Stimulated activated CD4-positive, alpha-beta T cell treated with anti-CD3 and anti-CD28 coated beads, TNF-alpha, amount 100 ng/mL, for 48 hours (primary cell): Measurements from ENCODE around the gene ASF1B.

Experiments used
- DNase-seq, 3 donors: peaks; one replicate each; pipeline ENCODE4 v3.0.0-alpha.2; 2020; ENCODE audit warnings: low read depth in 3 of 3

ASF1B gene

DNA sequence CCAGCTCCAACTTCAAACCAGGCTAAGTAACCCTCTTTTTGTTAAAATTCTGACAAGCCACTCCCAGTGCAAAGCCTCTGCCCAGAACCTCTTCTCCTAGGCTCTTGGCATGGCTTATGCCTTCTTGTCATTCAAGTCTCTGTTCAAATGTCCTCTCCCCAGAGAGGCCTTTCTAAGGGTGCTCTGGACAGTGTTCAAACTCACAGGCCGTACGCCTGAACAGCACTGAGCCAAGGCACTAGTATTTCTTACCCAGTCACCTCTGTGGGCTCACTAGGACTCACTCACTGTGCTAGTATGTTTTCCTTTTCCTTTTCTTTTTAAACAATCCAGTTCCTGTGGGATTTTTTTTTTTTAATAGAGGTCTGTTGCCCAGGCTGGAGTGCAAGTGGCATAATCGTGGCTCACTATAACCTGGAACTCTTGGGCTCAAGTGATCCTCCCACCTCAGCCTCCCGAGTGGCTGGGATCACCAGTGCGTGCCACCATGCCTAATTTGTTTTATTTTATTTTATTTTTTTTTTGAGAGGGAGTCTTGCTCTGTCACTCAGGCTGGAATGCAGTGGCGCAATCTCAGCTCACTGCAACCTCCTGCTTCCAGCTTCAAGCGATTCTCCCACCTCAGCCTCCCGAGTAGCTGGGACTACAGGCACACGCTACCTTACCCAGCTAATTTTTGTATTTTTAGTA lies 2.3 kb upstream of the ASF1B start:
- DNase-seq = no peak

DNA sequence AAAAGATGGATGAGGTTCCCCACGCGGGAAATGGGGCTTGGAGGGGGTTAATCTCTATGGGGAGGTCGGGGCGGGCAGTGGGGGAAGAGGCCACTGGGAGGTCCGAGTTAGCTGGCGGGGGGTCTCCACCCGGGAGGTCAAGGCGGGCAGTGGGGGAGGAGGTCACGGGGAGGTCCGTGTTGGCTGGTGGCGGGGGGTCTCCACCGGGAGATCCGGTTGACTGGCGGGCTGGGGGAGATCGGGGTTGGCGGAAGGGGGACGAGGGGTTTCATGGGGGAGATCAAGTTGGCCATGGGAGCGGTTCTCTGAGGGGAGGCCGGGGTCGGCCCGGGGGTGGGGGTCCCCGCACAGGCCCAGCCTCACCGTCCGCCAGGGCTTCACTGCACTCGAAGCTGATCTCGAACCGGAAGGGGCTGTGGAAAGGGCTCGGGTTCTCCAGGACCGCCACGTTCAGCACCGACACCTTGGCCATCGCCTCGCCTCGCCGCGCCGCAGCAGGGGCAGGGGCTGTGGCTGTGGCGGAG lies 342 bp downstream of the ASF1B start:
- no peak for DNase-seq

DNA sequence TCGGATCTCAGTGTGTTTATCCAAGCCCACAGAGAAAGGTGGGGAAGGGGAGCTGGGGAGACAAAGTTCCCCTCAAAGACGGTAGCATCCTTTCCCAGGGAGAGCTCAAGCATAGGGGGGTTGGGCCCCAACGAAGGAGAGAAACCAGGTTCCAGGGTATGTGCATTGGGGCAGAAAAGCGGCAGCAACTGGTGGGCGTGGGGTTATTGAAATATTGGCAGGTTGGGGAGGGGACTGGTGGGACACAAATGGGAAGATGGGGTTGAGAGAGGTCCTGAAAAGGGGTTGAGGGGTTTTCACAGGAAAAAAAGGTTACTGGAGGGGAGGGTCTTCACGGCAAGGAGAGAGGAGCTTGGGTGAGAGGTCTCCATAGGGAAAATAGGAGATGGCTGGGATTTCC lies 1.0 kb downstream of the ASF1B start:
- DNase-seq = no peak

DNA sequence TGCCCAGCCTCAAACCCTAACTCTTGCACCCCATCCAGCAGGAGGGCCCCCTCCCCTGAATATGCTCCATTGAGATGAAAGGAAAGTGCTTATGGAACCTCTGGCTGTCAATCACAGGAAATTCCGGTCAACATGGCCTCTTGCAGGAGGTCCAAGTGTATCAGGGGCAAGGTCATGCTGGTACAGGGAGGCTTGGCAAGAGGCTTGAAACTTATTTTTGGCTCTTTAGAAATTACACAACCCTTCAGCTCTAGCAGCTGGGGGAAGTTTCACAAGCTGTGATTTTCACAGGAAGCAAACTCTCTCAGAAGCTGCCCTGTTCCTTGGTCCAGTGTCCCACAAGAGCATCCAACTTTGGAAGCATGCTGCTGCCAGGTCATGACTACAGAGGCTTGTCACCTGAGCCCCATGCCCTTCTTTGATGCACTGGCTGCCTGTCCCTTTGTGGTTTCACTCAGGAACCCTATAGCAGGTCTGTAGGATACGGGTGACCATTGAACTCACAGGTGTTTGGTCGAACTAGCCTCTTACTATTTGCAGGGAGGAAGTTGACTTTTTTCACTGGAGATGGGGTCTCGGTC lies 8.4 kb downstream of the ASF1B start:
- DNase-seq = no peak

DNA sequence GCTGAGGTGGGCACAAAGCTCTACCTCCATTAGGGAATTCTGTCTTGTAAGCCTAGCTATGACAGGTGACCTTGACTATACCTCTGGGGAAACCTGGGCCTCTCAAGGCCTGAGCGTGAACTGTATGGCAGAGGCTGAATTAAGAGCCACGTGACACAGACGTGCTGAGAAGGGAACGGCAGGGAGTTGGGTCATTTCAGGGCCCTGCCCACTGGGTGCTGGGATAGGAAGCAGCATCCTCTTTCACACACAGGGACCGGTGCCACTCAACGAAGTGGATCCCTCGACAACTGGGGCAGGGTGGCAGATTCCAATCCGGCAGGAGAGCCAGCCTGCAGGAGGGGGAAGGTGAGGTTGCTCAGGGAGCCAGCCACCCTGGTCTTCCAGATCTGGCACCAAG lies 9.2 kb downstream of the ASF1B start:
- DNase-seq = no peak

DNA sequence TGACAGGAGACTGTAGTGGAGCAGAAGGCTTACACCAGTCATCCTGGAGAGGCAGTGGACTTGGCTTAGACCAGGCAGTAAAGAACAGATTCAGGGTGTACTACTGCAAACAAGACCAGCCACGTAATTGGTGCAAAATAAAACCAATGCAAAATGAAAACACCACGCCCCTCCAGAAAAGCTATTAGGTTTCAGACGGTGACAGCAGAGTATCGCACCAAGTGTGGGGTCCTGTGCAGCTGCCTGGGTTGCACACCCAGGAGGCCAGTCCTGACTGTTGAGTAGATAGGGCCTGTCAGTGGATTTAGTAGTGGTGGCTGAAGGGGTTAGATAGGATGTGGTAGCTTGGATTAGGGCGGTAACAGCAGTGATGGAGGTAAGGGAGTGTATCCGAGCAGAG lies 13.5 kb downstream of the ASF1B start:
- no peak for DNase-seq

DNA sequence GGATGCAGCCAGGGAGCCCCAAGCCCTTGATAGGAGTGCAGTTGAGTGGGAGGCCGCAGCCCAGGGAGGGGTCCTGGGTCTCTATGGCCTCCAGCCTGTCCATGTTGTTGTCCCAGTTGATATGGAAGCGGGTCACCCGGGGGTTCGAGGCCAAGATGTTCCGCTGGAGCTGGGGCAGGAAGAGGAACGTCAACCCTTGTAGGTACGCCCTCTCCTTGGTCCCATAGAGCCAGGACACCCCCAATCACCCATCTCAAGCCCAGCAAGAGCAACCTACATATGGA lies 15.9 kb downstream of the ASF1B start:
- DNase-seq = no peak

DNA sequence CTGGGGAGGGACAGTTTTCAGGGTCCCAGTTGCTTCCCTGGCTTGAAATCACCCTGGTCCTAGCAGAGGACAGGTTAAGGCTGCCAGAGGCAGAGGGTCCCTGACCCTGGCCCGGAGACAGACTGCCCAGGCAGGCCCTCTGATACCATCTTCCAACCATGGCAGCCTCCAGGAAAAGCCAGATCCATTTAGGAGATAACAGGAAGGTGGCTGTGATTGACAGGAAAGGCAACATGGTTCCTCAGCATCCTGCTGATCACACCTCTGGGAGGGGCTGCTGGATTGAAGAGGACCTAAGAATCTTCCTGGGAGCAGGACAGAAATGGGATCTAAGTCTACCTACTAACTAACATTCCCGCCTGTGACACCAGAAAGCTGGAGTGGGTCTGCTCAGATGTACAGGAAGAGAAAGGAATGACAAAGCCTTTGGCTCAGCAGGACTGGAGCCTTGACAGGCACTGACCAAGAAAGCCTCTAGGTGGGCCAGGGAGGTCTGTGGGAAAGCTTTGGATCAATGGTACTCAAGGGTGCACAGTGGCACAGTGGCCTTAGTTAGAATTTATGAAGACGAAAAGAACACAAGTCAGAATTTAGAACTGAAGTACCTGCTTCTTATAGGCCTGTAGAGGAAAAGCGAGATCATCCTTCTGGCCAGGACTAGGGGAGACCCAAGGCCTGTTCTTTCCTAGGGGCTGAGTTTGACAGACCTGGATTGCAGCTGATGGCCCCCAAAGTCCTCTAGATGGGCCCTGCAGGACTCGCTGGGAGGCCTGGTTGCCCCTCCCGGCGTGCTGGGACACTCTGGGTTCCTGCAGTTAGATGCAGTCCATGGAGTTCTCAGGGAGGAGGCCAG lies 16.5 kb downstream of the ASF1B start:
- DNase-seq = no peak

DNA sequence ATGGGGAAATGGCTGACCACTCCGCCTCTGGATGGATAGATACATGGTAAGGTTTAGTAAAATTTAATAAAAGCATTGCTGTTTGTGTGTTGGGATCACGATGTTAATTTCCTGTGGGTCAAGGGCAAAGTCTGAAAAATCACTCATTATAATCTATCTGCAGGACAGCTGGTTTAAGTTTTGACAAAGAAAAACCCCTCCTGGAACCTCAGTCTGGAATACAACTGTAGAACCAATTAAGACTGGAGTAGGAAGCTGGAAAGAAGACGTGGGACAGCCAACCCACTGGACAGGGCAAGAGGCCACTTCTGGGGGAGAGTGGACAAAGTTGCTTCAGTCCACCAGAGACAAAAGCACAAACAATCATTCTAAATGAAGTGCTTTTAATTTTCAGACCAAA lies 17.2 kb downstream of the ASF1B start:
- no peak for DNase-seq

DNA sequence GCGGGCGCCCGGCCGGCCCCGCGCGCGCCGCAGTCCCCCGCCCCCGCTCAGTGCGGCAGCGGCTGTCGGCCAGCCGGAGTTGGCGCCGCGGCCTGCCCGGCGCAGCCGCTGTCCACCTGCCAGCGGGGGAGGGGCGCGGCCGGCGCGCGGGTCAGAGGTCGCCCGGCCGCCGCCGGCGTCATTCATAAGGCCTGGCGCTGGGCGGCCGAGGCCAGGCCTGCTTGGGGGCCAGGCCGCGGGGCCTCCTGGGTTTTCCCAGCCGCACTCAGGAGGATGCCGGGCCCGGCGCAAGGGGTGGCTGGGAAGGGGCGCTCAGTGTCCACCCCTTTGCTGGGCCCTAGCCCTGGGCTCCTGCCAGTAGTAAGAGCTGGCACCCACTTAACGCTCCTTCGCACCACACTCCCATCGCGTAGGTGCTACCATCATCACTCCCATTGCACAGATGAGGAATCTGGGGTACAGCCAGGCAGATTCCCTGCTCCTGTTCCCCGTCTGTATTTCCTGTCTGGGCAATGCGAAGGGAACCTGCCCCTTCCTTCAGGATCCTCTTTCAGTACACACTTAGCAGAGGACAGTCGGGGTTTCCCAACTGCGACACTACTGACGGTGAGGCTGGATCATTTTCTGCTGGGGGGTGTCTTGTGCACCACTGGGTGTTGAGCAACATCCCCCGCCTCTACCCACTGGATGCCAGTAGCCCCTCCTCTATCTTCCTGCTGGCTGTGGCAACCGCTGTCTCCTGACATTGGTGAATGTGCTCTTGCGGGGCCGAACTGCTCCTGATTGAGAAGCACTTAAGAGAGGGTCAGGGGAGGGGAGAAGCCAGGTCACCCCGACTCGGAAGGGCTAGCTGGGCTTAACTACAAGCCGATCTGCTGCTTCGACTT lies 18.0 kb downstream of the ASF1B start:
- no peak for DNase-seq

DNA sequence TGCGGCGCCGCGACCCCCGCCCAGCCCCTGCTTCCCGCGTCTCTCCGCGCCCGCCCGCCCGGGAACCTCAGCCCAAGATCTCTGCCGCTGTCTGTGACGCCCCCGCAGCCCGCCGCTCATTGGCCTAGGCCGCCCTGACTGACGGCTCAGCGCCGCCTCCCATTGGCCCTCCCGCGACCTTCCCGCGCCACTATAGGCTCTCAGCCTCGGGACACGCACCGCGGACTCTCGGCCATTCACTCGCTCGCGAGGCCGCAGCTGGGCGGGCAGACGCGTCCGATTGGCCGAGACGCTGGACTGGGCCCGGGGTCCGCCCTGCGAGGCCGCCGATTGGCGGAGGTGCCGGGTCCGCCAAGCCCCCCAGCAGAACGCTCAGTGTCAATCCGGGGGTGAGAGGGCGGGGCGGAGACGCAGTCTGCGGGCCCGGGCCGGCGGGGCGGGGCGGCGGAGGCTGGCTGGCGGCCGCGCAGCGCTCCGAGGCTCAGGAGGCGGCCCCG lies 18.7 kb downstream of the ASF1B start, which contains the start of gene PRKACA:
Gene PRKACA, minus strand, starts transcription at position 95 of the 497 bp plus-strand sequence. CDS start 215 bp downstream, outside the sequence.
- peak; percentile 95 to 98 (median 95) for DNase-seq

DNA sequence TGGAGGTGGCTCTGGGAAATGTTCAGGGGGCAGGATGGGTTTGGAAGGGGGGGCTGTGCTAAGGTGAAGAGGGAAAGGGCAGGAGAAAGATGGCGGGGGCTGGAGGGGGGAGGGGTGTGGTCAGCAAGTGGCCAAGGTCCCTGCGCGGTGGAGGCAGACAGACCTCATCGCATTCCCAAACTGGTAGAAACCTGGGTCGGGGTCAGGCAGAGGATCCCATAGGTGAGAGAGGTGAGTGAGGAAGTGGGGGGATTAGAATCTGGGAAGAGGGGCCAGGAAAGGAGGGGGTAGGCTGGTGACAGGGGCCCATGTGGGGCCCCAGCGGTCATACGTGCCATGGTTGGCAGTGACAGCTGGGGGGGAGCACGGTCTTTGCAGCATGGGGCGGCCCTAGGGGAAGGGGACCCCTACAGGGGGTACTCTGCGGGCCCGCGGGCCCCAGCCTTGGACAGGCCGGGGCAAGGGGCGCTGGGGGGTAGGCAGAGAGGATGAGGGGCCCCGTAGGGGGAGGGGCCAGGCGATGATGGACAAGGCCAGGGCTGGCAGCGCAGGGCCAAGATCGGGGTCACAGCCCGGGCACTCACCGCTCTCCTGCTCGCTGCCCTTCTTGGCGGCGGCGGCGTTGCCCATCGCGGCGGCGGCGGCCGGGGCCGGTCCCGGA lies 19.3 kb downstream of the ASF1B start:
- DNase-seq = no peak

DNA sequence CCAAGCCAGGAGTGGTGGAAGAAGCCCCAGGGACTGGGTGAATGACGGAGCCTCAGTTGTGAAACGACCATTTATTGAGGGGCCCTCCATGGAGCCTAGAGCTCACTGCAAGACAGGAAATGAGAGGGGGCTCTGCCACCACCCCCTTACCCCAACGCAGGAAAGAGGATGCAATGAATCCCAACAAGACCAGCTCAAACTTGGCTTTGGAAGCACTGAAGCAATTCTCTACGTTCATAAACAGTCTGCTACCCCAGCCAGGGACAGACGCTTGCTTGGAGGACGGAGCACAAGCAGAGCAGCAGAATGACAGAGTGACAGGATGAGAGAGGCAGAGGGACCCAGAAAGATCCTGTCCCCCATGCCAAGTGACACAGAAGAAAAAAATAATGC lies 19.9 kb downstream of the ASF1B start:
- no peak for DNase-seq

DNA sequence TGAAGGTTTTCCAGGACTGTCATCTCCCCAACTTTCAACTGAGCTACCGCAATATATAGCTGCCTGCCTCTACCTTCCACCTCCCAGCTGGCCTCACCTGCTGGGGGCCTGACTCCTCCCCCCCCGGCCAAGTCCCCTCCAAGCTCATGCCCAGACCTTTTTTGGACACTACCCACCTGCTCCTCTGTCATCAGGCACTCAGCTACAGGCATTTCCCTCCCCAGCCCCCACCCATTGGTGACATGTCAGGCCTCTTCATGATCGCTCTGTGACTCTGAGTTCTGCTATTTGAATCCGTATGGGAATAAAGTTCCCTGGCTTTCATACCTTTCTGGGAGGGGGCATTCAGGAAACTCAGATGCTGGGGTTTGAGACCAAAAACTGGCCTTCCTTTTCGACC lies 20.6 kb downstream of the ASF1B start:
- no peak for DNase-seq

DNA sequence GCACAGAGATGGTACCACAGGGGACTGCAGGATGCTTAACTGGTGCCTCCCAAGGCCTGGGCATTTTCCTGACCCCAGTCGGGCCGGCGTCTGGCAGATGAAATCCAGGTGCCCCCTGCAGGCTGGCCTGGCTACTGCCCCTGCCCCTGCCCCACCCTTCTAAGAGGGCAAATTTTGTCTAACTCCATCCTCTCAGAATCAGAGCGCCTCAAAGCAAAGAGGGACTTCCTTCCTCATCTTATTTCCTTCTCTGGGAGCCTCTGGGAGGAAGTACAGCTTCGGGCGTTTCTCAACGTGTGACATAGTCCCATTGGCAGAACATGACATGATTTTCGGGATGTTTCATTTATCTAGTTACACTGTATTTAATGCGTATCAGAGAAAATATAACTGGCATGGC lies 21.5 kb downstream of the ASF1B start:
- DNase-seq = peak in 2 of 3 donors; percentile 31 to 49

DNA sequence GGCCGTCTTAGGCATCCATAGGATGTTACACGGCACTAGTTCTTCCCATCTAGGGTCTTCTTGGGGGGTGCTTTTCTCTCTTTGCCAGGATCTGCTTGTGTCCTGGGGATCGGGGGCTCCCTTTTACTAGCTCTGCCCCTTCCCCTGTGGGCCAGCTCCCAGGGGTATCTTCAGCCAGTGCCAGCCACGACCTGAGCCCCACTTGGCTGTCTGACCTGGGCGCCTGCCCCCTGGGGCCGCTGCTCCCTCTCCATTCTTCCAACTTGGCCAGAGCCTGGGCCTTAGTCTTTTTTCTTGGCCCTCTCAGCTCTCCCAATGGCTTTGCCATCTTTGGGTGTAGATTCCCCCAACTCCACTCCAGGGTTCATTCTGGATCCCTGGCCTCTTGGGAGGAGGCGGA lies 21.9 kb downstream of the ASF1B start:
- no peak for DNase-seq

DNA sequence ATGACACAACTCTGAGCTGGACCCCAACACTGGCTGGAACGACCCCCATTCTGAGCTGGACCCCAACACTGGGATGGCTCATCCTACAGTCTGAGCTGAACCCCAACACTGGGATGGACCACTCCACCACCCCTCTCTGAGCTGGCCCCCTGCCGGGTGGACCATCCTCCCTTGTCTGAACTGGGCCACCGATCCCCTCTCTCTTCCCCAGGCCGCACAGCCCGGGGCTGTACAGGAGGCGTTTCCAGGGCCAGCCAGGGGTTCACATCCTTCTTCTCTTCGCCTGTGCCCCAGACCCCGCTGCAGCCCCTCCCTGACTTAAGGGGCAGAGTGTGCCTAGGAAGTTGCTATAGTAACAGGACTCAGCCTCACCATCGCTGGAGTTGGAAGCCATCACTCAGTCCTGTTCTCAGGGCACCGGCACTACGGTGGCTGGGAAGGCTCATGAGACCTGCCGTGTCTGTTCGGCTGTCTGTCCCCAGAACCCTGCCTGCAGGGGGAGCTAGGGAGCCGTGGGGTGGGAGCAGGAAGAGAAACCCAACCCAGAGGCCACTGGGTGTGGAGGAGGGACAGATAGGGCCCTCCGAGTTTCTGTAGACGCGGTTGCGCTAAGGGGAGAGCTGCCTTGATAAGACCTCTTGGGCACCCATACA lies 22.5 kb downstream of the ASF1B start:
- peak; percentile 36 to 55 (median 48) for DNase-seq

DNA sequence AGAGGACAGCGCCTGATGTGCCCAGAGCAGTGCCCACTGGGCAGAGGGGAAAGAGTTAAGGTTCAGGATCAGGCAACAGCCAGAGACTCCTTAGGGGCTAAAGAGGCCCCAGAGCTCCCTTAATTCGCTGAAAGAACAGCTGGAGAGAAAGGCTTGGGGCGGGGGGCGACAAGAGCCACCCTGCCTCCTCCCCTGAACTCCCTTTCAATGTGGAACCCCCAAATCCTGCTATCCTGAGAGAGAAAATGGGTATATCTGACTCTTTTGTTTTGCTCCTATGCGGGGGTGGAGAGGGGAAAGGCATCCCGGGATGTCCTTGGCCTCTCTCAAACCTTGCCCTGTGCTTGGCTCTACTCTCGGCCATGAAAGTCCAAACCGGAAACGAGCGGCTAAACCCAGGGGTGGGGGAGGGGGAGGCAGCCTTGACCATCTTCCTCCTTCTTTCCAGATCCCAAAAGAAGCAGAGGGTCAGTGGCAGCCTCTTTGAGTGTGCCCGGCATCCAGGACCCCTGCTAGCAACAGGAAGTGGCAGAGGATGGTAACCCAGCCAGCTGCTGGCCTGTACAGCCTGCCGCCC lies 23.5 kb downstream of the ASF1B start:
- no peak for DNase-seq

DNA sequence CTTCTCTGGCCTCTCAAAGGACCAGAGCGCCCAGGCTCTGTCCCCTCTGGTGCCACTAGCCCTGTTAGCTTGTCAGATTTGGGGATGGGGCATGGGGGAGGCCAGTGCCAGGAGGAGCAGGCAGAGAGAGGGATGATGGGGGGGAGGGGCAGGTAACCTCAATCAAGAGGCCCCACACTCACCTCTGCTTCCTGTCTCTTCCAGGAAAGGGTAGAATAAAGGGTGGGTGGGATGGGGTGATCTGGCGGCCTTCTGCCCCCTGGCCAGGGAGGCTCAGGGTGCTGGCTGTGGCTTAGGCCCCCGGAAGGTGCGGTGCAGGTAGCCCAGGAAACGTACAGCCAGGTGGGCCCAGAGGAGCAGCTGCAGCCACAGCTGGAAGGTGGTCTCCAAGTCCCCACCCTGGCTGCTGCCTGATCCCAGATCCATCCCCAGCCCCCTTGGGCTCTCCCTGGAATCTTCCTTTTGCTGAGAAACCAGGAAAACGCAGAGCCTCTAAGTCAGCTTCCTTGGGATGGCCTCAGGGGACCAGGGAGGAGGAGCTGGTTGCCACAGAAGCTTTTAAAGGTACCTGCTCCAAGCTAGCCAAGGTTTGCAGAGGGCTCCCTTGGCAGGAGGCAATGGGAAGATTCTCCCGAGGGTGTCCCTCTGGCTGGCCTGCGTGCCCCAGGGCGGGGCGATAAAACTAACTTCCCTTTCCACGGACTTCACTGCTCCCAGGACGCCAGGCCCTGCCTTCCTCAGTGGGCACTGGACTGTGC lies 24.2 kb downstream of the ASF1B start:
- DNase-seq = no peak
